Measurements from ENCODE around the gene IFI27.

DNA sequence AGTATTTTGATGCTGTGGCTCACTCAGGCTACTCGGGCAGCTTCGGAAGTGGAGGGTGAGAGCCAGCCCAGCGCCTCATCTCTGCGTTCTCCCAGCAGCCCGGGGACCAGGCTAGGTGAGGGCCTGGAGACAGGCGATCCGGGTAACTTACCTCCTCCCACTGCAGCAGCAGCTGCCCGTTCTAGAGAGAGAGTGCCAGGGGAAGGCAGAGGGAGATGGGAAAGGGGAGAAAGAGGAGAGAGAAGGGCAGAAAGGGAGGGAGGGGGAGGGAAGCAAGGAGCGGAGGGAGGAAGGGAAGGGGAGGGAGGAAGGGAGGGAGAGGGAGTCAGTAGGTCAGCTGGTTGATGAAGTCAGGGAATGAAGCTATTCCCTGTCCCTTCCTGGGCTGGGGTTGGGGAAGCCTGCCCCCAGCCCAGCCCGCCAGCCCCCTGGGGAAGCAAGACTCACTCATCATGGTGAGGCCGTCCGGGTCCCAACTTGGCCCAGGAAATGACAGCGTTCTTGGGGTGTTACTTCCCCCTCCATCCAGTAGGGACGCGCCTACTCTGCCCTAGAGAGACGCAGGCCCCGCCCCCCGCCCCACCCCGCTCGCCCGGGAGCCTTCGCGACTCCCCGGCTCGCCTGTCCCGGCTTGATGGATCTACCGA is 18.7 kb downstream of the IFI27 start, which contains the start of gene IFI27L2:
- TF ChIP-seq TARDBP (IDR thresholded peaks at IDR 0.05) (no peak), FOXM1 (IDR thresholded peaks at IDR 0.05; ENCODE audit: borderline replicate concordance) (no peak)
